GM04503 (cell line): ENCODE data around the gene NFAT5.
"Not testable (repeated sequence)": the region's sequence is repeated elsewhere in the genome, so short reads cannot be mapped to it uniquely, and the experiment has no call there.

Experiments used
- DNase-seq: peaks from one replicate; pipeline ENCODE4 v3.0.0-alpha.2; 2012; ENCODE audit warnings: low read depth

Gene NFAT5

GRCh38 chr16:69565671-69566239, at the start of gene NFAT5:
Gene NFAT5, plus strand, starts transcription at chr16:69565966. Its CDS starts 336 bp downstream, at chr16:69566302.
- peak; percentile 26 for DNase-seq

GRCh38 chr16:69517914-69518313, 47.9 kb upstream of the NFAT5 start:
- not testable (repeated sequence) for DNase-seq

GRCh38 chr16:69520413-69520799, 45.4 kb upstream of the NFAT5 start:
- DNase-seq: no peak

- no peak for DNase-seq
Measured at GRCh38 chr16:69520800-69521602, 44.8 kb upstream of the NFAT5 start.

- no peak for DNase-seq
Measured at GRCh38 chr16:69522041-69522578, 43.7 kb upstream of the NFAT5 start.

- no peak for DNase-seq
Measured at GRCh38 chr16:69522732-69523404, 42.9 kb upstream of the NFAT5 start.

- no peak for DNase-seq
Measured at GRCh38 chr16:69523566-69524305, 42.0 kb upstream of the NFAT5 start.

GRCh38 chr16:69526831-69527655, 38.7 kb upstream of the NFAT5 start:
- DNase-seq: no peak

- DNase-seq: no peak
Measured at GRCh38 chr16:69531988-69532387, 33.8 kb upstream of the NFAT5 start.

- DNase-seq: no peak
Measured at GRCh38 chr16:69532641-69533455, 32.9 kb upstream of the NFAT5 start.

- DNase-seq: no peak
Measured at GRCh38 chr16:69534720-69535119, 31.0 kb upstream of the NFAT5 start.

- no peak for DNase-seq
Measured at GRCh38 chr16:69535123-69536050, 30.4 kb upstream of the NFAT5 start.

GRCh38 chr16:69537706-69538080, 28.1 kb upstream of the NFAT5 start:
- no peak for DNase-seq

GRCh38 chr16:69538808-69539207, 27.0 kb upstream of the NFAT5 start:
- no peak for DNase-seq

- DNase-seq: no peak
Measured at GRCh38 chr16:69542974-69543373, 22.8 kb upstream of the NFAT5 start.

- DNase-seq: no peak
Measured at GRCh38 chr16:69544088-69544487, 21.7 kb upstream of the NFAT5 start.

- DNase-seq: not testable (repeated sequence)
Measured at GRCh38 chr16:69546663-69547062, 19.1 kb upstream of the NFAT5 start.

- no peak for DNase-seq
Measured at GRCh38 chr16:69553332-69553731, 12.4 kb upstream of the NFAT5 start.

GRCh38 chr16:69554495-69554894, 11.3 kb upstream of the NFAT5 start:
- no peak for DNase-seq
